ENCODE measurements around the gene EZR.
"Not testable (repeated sequence)": the region's sequence is repeated elsewhere in the genome, so short reads cannot be mapped to it uniquely, and the experiment has no call there.

- TF ChIP-seq CTCF, POLR2A, POLR2AphosphoS5 (IDR thresholded peaks at IDR 0.05): not testable (repeated sequence)
Observed at GRCh38 chr6:158838790-158839189, 19.6 kb upstream of the EZR start.
